ENCODE data around the gene PDIA3. TPM values are rescaled to one million over a fixed set of nuclear protein-coding genes. Genes with fewer than 3 reads are reported as not detected.

Gene PDIA3
- total and polyA plus RNA-seq, 7 experiments from 2014 or later: 127 to 397 (median 190) TPM

DNA sequence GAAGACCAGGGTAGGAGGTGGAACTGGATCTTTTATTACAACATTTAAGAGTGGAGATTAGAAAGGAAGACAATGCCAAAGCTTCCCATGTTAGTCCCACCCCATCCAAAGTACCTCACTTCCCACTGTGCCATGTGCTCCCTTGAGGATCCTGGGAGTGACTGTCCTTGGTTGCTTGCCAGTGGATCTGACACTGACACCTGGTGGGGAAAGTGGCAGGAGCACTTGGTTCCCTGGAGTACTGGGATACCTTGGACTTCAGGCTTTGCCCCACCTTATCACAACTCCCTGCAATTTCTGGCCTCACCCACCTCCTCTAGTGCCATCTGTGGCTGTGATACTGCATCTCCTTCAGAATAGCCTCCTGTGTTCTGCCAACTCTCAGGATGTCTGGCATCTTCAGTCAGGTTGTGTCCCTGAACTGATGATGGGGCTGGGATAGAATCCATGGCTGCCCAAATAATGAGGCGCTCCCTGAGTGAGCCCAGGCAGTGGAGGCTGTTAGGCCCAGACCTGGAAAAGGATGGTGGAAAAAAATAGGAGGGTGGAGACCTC is 29.2 kb downstream of the PDIA3 start:
- Mint-ChIP-seq H3K27ac (peak overlapping the region in 8 of 9 donors; percentile 68 to 96 (median 82)), H3K9me3 (no peaks in the 10 kb centered on the region), H3K4me1 (peaks cover 5 to 23% (median 11%) of the 10 kb centered on the region in 7 donors), H3K36me3 (peaks cover 0 to 20% (median 9%) of the 10 kb centered on the region in 5 donors), H3K27me3 (peaks cover 0 to 7% (median 0%) of the 10 kb centered on the region in 5 donors), H3K4me3 (peak overlapping the region in 9 of 10 donors; percentile 51 to 97 (median 94))
- ATAC-seq (no peak), DNase-seq (no peak)
- ChIA-PET CTCF (interaction anchor here (0.6 kb wide), 1 partner anchor 34 kb away, joined by 3 read pairs; no protein-coding TSS in a partner anchor), POLR2A (interaction anchor here (0.6 to 4.9 kb wide), 4 partner anchors 14 to 404 kb away, joined by 3 to 28 read pairs (median 4); partner anchors contain the start of gene SERF2)
- Histone ChIP-seq H3K27ac (ENCODE audit: low read depth, low read length) (peak overlapping the region; percentile 77), H3K9me3 (ENCODE audit: control insufficient read depth in 2 of 3, low read length in 3 of 3) (no peaks in the 10 kb centered on the region), H3K4me1 (ENCODE audit: control insufficient read depth in 2 of 2, insufficient read depth in 2 of 2, low read length in 2 of 2) (peaks cover 0 to 9% of the 10 kb centered on the region in 2 donors), H3K36me3 (ENCODE audit: control insufficient read depth in 2 of 3, insufficient read depth in 3 of 3, low read length in 3 of 3) (peaks cover 4 to 26% (median 13%) of the 10 kb centered on the region in 3 experiments), H3K27me3 (ENCODE audit: control insufficient read depth in 2 of 2, insufficient read depth in 2 of 2, low read length in 2 of 2) (no peaks in the 10 kb centered on the region), H3K4me3 (ENCODE audit: low read length) (no peak overlapping the region)
- intact Hi-C loops (cut with micrococcal nuclease): no loop called here

DNA sequence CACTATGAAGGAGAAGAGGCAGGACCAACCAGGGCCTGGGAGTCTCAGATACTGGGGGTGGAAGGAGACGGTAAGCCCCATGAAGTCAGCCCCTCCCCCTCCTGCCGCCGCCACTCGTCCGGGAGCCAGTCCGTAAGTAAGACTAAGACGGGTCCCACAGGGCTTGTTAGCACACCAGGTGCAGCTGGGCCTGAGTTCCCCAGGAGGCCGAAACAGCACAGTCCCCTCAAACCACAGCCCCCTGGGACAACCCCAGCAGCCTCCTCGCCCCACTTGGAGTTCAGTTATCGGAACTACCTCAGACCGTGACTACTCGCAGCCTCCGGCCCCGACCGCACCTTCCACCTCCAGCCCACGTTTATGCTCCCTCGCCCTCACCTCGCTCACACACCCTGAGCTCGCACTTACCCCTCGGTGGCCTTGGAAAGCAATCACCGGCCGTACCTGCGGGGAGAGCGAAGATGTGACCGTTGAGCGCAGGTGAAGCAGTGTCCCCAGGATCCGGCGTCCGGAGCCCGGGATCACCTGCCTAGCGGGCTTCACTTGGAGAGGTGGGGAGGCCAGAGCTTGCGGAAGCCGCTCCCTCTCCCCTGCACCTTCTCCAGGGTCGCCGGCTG is 30.0 kb downstream of the PDIA3 start:
- ATAC-seq (no peak), DNase-seq (peak in 1 of 9 donors; percentile 20)
- H3K27ac ChIP-seq (ENCODE audit: low read depth, low read length): peak overlapping the region; percentile 77
- H3K4me1 ChIP-seq (ENCODE audit: control insufficient read depth in 2 of 2, insufficient read depth in 2 of 2, low read length in 2 of 2): peaks cover 0 to 9% of the 10 kb centered on the region in 2 donors
- peaks cover 0 to 13% (median 0%) of the 10 kb centered on the region in 5 donors for H3K27me3 Mint-ChIP-seq
- peaks cover under 1 to 19% (median 7%) of the 10 kb centered on the region in 3 experiments for H3K36me3 ChIP-seq (ENCODE audit: control insufficient read depth in 2 of 3, insufficient read depth in 3 of 3, low read length in 3 of 3)
- no peaks in the 10 kb centered on the region for H3K9me3 ChIP-seq (ENCODE audit: control insufficient read depth in 2 of 3, low read length in 3 of 3)
- peaks cover 0 to 13% (median 6%) of the 10 kb centered on the region in 5 donors for H3K36me3 Mint-ChIP-seq
- H3K9me3 Mint-ChIP-seq: no peaks in the 10 kb centered on the region
- peak overlapping the region in 8 of 9 donors; percentile 28 to 96 (median 90) for H3K27ac Mint-ChIP-seq
- peak overlapping the region; percentile 100 for H3K4me3 ChIP-seq (ENCODE audit: low read length)
- intact Hi-C loops (cut with micrococcal nuclease): loop anchor here in 1 of 2 donors (2.0 kb wide), 2 partner anchors 25 to 27 kb away; partner anchors contain the start of genes HYPK and SERINC4
- ChIA-PET CTCF (interaction anchor here (0.7 to 1.7 kb wide), 4 partner anchors 15 to 24 kb away, joined by 3 to 6 read pairs (median 5); partner anchors contain the start of genes HYPK, SERF2 and SERINC4), POLR2A (interaction anchor here (0.5 to 4.9 kb wide), 13 partner anchors 10 to 762 kb away, joined by 3 to 28 read pairs (median 7); partner anchors contain the start of genes HYPK, MFAP1, PDIA3 and SERF2)
- no peaks in the 10 kb centered on the region for H3K27me3 ChIP-seq (ENCODE audit: control insufficient read depth in 2 of 2, insufficient read depth in 2 of 2, low read length in 2 of 2)
- peak overlapping the region; percentile 89 to 97 (median 94) for H3K4me3 Mint-ChIP-seq
- H3K4me1 Mint-ChIP-seq: peaks cover 5 to 23% (median 11%) of the 10 kb centered on the region in 7 donors

DNA sequence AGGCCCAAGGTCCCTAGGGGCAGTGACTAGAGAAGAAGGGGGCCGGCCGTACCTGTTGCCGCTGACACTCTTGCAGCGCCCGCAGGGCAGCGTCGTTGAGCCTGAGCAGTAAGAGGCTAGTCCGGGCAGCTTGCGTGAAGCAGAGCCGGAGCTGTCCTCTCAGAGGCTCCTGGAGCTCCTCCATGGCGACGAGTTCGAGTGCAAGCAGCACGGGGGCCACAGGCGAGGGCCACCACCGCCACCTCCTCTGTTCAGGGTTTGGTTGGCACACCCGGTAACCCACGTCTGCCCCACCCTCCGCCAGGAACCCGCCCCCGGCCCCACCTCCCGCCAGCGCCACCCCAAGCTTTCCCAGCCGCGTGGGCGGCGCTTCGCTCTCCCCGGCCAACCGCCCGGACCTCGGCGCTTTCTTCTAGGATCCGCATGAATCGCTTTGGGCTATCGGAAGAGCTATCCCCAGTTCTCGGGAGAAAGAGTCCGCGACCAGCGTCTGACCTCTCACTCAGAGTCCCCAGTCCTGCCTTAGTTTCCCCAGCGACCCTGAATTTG is 30.6 kb downstream of the PDIA3 start, which contains the start of gene ELL3:
Gene ELL3 (minus strand): TSS at position 249 of the 549 bp plus-strand sequence. CDS start 65 bp downstream, at position 184.
- Histone ChIP-seq H3K27ac (ENCODE audit: low read depth, low read length) (peak within 1 kb of the TSS; percentile 77), H3K27me3 (ENCODE audit: control insufficient read depth in 2 of 2, insufficient read depth in 2 of 2, low read length in 2 of 2) (no peaks in the 10 kb centered on the region), H3K9me3 (ENCODE audit: control insufficient read depth in 2 of 3, low read length in 3 of 3) (no peaks in the 10 kb centered on the region), H3K36me3 (ENCODE audit: control insufficient read depth in 2 of 3, insufficient read depth in 3 of 3, low read length in 3 of 3) (peaks cover 0 to 13% (median 1%) of the 10 kb centered on the region in 3 experiments), H3K4me3 (ENCODE audit: low read length) (peak within 1 kb of the TSS; percentile 100), H3K4me1 (ENCODE audit: control insufficient read depth in 2 of 2, insufficient read depth in 2 of 2, low read length in 2 of 2) (peaks cover 0 to 9% of the 10 kb centered on the region in 2 donors)
- DNase-seq (peak in 8 of 9 donors; percentile 55 to 76 (median 74)), ATAC-seq (peak; percentile 87)
- Mint-ChIP-seq H3K4me1 (peaks cover 5 to 23% (median 11%) of the 10 kb centered on the region in 7 donors), H3K4me3 (peak within 1 kb of the TSS; percentile 89 to 97 (median 94)), H3K36me3 (peaks cover 0 to 11% (median 6%) of the 10 kb centered on the region in 5 donors), H3K27ac (peak within 1 kb of the TSS; percentile 87 to 97 (median 95)), H3K9me3 (no peaks in the 10 kb centered on the region), H3K27me3 (peaks cover 0 to 13% (median 0%) of the 10 kb centered on the region in 5 donors)
- CTCF ChIA-PET: interaction anchor here (0.7 to 1.7 kb wide), 5 partner anchors 15 to 51 kb away, joined by 3 to 6 read pairs (median 5); partner anchors contain the start of genes HYPK, SERF2 and SERINC4
- intact Hi-C loops (cut with micrococcal nuclease): loop anchor here (1.0 to 2.0 kb wide), 7 partner anchors 7 to 48 kb away; partner anchors contain the start of genes HYPK (in 2 of the 2), MFAP1 (in 2 of the 2), SERF2 (in 2 of the 2) and SERINC4 (in 2 of the 2)
- POLR2A ChIA-PET: interaction anchor here (0.8 to 4.9 kb wide), 13 partner anchors 10 to 51 kb away, joined by 3 to 28 read pairs (median 7); partner anchors contain the start of genes HYPK, MFAP1, PDIA3 and SERF2

DNA sequence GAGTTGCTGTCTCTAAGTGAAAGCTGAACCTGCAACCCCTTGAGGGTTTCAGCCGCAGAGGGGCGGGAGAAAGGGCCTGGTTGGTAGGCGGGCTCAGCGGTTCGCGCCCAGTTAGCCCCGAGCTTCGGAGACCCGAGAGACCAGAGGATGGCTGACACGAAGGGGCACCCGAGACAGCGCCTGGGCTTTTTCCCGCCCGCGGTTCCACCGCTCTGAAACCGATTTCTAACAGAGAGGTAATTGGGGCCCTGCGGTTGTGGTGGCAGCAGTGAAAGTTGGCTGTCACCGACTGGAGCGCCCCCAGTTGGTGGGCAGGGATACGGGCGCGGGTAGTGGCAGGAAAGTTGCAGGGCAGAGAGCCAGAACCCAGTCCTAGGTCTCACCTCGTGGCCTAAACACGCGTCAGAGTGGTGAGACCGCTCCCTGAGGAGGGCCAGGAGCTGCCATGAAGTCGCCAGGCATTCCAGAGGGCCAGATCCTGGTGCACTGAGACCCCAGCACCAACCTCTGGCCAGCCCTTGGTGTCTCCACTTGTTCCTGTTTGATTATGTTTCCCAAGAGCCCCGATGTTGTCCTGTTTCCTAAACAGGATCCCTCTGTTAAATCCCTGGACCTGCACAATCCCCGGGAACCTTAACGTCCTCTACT is 31.2 kb downstream of the PDIA3 start:
- Mint-ChIP-seq H3K27me3 (peaks cover 0 to 13% (median 0%) of the 10 kb centered on the region in 5 donors), H3K27ac (peak overlapping the region; percentile 87 to 97 (median 95)), H3K4me1 (peaks cover 5 to 23% (median 11%) of the 10 kb centered on the region in 7 donors), H3K9me3 (no peaks in the 10 kb centered on the region), H3K4me3 (peak overlapping the region; percentile 89 to 97 (median 94)), H3K36me3 (peaks cover 0 to 5% (median 2%) of the 10 kb centered on the region in 5 donors)
- Histone ChIP-seq H3K4me3 (ENCODE audit: low read length) (peak overlapping the region; percentile 100), H3K9me3 (ENCODE audit: control insufficient read depth in 2 of 3, low read length in 3 of 3) (no peaks in the 10 kb centered on the region), H3K27ac (ENCODE audit: low read depth, low read length) (peak overlapping the region; percentile 77), H3K27me3 (ENCODE audit: control insufficient read depth in 2 of 2, insufficient read depth in 2 of 2, low read length in 2 of 2) (no peaks in the 10 kb centered on the region), H3K4me1 (ENCODE audit: control insufficient read depth in 2 of 2, insufficient read depth in 2 of 2, low read length in 2 of 2) (peaks cover 0 to 9% of the 10 kb centered on the region in 2 donors), H3K36me3 (ENCODE audit: control insufficient read depth in 2 of 3, insufficient read depth in 3 of 3, low read length in 3 of 3) (peaks cover 0 to 8% (median 0%) of the 10 kb centered on the region in 3 experiments)
- POLR2A ChIA-PET: interaction anchor here (0.8 to 4.9 kb wide), 13 partner anchors 9 to 50 kb away, joined by 3 to 28 read pairs (median 7); partner anchors contain the start of genes HYPK, MFAP1, PDIA3 and SERF2
- intact Hi-C loops (cut with micrococcal nuclease): loop anchor here (1.0 to 2.0 kb wide), 7 partner anchors 8 to 47 kb away; partner anchors contain the start of genes HYPK (in 2 of the 2), MFAP1 (in 2 of the 2), SERF2 (in 2 of the 2) and SERINC4 (in 2 of the 2)
- ATAC-seq (peak; percentile 83), DNase-seq (peak; percentile 69 to 87 (median 86))
- CTCF ChIA-PET: interaction anchor here (0.6 to 1.7 kb wide), 6 partner anchors 14 to 51 kb away, joined by 3 to 6 read pairs (median 4); partner anchors contain the start of genes HYPK, SERF2 and SERINC4

DNA sequence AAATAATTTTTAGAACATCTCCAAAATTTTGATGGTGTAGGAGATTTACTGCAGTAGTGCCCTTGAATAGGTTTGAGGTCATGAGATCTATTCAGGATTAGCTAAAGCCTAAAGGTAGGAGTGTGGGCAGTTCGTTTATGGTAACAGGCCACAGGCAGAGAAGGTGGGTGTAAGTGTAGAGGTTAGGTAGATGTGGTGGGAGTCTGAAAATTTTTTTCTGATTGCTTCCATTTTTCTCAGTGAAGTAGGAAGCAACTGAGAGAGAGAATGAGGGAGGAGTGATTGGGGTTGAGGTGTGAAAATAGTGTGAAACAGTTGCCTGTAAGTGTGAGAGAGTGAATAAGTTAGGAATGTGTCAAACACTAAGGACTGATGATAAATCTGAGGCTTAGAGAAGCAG is 32.8 kb downstream of the PDIA3 start:
- CTCF ChIA-PET: interaction anchor here (1.6 kb wide), 1 partner anchor 11 kb away, joined by 3 read pairs; no protein-coding TSS in a partner anchor
- Mint-ChIP-seq H3K4me3 (peak overlapping the region in 1 of 10 donors; percentile 18), H3K27ac (peak overlapping the region in 6 of 9 donors; percentile 14 to 92 (median 55)), H3K4me1 (peaks cover 5 to 23% (median 11%) of the 10 kb centered on the region in 7 donors), H3K9me3 (no peaks in the 10 kb centered on the region), H3K36me3 (peaks cover 0 to 1% (median 0%) of the 10 kb centered on the region in 5 donors), H3K27me3 (peaks cover 0 to 13% (median 0%) of the 10 kb centered on the region in 5 donors)
- Histone ChIP-seq H3K27ac (ENCODE audit: low read depth, low read length) (no peak overlapping the region), H3K36me3 (ENCODE audit: control insufficient read depth in 2 of 3, insufficient read depth in 3 of 3, low read length in 3 of 3) (no peaks in the 10 kb centered on the region), H3K4me1 (ENCODE audit: control insufficient read depth in 2 of 2, insufficient read depth in 2 of 2, low read length in 2 of 2) (peaks cover 0 to 9% of the 10 kb centered on the region in 2 donors), H3K27me3 (ENCODE audit: control insufficient read depth in 2 of 2, insufficient read depth in 2 of 2, low read length in 2 of 2) (no peaks in the 10 kb centered on the region), H3K4me3 (ENCODE audit: low read length) (no peak overlapping the region), H3K9me3 (ENCODE audit: control insufficient read depth in 2 of 3, low read length in 3 of 3) (no peaks in the 10 kb centered on the region)
- POLR2A ChIA-PET: interaction anchor here (0.6 to 4.9 kb wide), 2 partner anchors 13 to 17 kb away, joined by 4 to 28 read pairs; partner anchors contain the start of gene SERF2
- intact Hi-C loops (cut with micrococcal nuclease): no loop called here
- no peak for ATAC-seq
- no peak for DNase-seq
